MV-4-11 (cell line): ENCODE measurements around the gene SNAP29.
"Not testable (repeated sequence)": the region's sequence is repeated elsewhere in the genome, so short reads cannot be mapped to it uniquely, and the experiment has no call there.

ENCODE experiments used
- DNase-seq: peaks from one replicate; lab custom pipeline; 2025; lab: John Stamatoyannopoulos, UW

The SNAP29 gene

DNA sequence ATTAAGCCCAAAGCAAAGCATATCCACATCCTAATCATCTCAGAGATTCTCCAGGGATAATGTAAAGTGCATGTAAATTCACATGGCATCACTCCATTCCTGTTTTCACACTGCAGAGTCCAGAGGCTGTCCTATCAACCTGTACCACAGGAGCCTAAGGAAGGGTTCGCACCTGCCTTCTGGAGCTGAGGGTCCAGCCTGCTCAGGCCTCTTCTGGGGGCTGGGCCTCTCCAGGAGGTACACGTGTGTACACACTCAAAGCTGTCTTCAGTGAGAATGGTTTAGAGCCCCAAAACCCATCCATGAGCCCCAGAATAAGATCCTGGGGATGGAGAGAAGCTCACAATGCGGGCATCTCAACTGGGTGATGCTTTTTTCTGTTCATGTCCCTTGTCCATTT is 24.1 kb upstream of the SNAP29 start:
- DNase-seq, result no peak

DNA sequence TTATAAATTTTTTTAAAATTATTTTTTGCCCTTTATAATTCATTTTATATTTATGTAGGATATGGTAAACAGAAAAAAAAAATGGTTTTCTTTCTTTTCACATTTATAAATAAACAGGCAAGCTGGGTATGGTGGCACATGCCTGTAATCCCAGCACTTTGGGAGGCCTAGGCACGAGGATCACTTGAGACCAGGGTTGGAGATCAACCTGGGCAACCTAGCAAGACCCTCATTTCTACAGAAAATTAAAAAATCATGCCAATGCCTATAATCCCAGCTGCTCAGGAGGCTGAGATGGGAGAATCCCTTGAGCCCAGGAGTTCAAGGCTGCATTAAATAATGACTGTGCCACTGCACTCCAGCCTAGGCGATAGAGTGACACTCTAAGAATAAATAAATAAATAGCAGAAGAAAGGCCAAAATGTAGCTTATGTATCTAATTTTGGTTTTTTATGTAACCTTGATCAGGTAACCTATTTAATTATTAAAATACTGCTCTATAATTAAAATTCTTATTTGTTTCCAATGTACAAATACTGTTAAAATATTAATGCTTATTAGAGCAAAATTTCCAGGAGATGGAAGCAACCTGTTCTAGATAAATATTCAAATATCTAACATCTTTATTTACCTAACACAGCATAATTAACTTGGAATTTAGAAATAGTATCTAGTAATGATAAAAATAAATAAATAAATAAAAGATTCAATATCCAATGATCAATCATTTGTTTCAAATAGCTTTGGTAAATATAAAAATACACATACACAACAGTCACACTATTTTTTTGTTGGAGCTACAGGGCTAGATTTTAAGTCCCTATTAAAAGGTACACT is 21.6 kb upstream of the SNAP29 start:
- DNase-seq, result no peak

DNA sequence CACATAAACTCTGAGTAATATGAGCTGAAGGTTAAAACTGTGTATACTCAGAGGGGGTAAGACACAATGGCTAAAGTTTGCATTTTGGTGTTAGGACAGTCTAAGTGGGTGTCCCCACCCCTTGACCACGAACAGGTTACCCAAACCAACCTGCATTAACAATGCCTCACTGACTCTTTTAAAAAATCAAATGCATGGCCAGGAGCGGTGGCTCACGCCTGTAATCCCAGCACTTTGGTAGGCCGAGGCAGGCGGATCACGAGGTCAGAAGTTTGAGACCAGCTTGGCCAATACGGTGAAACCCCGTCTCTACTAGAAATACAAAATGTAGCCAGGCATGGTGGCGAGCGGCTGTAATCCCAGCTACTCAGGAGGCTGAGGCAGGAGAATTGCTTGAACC is 19.5 kb upstream of the SNAP29 start:
- DNase-seq, result not testable (repeated sequence)

DNA sequence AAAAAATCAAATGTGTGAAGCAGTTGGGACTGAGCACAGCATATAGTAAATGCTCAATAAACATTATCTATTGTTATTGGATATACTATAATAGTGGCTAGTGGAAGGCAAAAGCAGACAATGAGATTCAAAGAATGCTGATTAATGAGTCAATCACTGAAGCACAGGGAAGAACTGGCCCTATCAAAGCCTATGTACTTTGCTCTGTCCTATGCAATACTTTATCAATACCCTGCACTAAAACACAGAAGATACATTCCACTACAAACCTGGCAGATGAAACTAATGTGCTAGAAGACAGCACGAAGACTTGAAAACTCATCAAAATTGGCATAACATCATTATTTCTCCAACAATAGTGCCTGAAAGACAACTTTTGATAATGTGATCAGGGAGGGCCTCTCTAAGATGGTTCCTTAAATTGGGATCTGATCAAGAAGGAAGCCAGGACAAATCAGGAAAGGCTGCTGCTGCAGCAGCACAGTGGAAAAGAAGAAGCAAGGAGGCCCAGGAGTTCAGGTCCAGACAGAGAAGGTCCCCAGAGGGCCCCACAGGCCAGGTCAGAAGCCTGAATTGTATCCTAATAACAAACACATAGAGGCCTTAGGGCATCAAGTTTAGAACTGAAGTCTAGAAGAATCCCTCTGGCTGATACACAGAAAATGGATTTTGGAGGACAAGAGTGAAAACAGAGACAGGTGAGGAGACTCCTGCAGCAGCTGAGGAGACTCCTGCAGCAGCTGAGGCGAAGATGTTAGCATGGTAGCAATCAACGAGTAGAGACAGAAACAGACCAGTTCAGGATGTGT is 18.8 kb upstream of the SNAP29 start:
- DNase-seq, result no peak

DNA sequence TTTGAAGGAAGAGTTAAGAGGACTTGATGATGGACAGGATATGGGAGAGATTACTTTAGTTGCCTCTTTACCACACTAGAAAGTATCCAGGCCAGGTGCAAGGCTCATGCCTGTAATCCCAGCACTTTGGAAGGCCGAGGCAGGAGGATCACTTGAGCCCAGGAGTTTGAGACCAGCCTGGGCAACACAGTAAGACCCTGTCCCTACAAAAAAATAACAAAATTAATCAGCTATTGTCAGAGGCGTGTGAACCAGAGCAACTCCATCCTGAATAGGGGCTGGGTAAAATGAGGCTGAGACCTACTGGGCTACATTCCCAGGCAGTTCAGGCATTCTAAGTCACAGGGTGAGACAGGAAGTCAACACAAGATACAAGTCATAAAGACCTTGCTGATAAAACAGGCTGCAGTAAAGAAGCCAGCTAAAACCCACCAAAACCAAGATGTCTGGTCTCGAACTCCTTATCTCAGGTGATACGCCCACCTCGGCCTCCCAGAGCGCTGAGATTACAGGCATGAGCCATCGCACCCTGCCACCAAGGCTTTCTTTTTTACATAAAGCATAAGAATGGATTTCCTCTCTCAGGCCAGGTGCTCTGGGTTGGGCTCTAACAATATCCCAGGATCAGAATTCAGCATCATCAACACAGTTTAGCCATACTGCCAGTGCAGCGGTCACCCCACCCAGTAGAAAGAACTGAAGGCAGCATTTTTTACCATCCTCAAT is 18.0 kb upstream of the SNAP29 start:
- DNase-seq, result no peak

DNA sequence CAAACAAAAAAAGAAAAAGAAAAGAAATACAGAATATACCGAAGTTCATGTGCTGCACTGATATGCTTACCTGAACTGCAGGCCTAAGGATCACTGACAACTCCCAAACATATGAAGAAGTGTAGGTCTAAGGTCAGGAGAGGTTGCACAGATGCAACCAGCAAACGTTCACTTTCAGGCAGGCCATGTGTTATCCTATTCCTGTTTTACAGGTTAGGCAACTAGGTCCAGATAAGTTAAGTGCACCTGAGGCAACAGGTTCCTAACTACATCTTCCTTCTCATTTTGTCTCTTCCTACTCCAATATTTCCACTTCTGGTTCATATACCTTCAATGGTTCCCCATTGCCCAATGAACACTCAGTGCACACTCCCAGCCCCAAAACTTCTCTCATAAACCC is 15.3 kb upstream of the SNAP29 start:
- DNase-seq, result no peak

DNA sequence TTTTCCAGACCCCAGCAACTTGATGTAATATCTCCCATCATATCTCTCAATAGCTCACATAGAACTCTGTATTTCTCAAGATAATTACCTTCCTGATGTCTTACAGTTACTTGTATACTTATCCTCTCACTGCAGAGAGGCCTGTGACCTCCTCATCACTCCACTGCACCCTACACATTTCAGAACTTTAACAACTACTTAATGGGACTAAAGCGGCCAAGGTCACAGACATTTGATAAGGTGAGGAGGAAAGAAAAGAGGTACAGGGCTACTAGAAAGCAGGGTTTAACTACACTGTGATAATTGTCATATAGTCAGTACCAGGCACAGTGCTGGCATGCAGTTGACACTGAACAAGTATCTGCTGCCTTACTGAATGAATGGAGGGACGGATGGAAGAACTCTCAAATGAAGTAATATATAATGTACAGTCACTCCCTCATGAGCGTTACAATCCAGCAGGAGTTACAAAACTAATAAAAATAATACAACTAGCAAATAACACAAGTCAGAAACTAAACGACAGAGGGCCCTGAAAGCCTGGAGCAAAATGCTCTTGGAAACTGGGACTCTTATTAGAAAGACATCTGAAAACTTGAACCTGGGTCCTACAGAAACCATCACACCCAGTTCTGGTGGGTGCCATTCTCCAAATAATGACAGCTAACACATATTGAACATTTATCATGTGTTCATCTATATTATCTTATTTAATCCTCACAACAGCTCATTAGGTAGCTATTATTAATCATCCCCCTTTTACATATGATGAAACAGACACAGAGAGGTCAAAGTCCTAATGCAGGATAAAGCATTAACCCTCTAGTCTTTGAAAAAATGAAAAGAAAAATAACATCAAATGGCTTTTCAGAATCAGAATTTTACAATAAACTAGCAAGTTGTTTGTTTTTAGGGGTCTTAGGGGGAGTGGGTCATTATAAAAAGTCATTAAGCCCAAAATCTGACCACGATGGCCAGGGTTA is 14.5 kb upstream of the SNAP29 start:
- no peak for DNase-seq

DNA sequence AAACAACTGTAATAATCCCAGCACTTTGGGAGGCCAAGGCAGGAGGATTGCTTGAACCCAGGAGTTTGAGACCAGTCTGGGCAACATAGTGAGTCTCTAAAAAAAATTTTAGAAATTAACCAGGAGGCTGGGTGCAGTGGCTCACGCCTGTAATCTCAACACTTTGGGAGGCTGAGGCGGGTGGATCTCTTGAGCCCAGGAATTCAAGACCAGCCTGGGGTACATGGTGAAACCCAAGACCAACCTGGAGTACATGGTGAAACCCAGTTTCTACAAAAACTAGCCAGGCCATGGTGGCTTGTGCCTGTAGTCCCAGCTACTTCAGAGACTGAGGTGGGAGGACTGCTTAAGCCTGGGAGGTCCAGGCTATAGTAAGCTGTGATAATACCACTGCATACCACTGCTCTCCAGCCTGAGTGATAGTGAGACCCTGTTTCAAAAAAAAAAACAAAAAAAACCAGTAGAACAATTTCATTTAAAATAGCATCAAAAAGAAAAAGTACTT is 11.4 kb upstream of the SNAP29 start:
- DNase-seq, result no peak

DNA sequence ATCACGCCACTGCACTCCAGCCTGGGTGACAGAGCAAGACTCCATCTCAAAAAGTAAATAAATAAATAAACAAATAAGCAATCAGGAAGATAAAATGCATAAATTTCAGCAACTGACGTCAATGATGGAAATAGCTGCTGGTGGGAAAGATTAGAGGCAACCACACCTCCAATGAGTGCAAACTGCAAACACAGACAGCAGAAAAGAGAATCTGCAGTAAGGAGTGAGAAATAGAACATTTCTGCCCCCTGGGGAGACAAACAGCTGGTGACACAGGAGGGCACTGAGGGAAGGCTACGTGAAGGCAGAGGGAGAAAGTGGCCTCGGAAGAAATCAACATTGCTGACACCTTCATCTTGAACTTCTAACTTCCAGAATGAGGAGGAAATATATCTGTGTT is 6.7 kb upstream of the SNAP29 start:
- DNase-seq, result no peak

DNA sequence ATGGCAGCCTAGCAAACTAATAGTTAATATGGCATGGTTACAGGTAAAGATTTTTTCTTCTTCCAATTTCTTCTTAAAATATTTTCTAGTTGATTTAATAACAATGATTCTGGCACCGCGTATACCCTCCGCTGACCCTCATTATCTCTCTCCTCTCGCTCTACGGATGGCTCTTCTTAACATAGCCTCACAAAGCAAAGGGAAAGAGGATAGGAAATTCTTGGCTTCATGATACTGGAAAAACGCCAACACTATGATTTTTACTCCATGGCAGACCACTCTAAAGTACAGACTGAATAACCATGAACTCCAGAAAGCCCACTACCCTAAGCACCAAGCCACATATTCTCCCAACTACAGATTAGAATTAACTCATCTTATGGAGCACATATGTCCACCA is 6.3 kb upstream of the SNAP29 start:
- DNase-seq, result no peak

DNA sequence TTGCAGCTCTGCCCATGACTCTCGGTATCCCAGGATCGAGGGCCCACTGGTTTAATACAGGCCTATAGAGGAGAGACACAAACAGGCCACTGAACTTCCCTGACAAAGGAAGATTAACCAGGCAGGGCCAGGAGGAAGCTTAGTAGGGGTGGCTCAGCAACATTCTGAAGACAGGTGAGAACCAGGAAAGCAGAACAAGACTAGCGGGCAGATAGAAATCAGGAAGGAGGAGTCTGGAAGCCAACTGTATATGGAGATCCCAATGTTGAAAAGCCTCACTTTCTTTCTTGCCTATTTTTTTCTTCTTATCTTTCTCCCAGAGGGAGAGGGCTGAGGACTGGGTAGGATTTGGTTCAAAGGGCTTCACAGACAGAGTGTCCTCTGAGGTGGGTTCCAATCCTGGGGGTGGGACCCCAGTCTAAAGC is 5.6 kb upstream of the SNAP29 start:
- DNase-seq, result no peak

DNA sequence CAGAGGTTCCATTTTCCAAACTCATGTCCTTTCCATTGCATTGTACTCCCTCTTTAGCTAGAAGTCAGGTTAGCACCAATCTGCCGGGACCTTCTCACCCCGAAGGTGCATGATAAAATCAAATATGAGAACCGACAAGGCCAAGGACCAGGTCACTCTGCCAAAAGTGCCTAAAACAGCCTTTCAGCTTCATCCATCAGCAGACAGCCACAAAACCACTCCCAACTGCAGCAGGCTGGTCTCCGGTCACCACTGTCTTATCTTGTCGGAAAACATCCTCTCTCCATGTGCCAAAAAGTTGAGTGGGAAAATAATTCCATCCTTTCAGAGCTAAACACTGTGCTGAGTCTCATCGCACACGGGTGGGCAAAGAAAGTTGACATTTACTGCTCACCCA is 1.6 kb upstream of the SNAP29 start:
- DNase-seq, result no peak

DNA sequence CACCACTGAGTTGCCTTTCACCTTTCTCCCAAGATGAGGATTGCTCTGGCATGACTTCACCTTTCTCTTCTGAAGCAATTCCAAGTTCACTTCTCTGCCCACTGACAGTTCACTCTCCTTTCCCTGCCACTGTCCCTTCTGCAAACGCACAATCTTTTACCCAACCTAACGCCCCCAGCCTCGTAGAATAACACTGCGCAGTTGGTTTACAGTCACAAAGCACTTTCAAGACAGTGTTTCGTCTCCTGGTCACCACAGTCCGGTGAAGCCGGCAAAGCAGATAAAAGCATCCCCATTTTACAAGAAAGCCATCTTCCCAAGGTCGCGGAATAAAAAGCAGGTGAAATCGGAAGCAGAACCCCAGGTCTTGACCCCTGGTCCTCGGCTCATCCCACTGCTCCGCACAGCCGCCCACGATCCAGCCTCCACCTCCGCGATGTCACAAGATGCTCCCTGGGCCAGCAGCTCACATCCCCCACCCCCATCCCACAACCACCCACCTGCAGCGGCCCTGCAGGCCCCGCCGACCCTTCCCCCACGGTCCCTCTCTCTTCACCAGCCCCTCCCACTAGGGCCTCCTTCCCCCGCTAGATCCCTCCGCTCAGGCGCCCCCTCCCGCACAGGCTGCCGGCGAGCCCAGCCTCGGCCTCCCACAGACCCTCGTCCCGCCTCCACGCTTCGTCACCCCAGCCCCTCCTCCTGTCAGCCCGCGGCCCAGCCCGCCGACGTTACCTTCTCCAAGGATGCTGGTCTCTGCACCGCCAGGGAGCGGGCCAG is 781 bp upstream of the SNAP29 start:
- DNase-seq, result peak; percentile 32

DNA sequence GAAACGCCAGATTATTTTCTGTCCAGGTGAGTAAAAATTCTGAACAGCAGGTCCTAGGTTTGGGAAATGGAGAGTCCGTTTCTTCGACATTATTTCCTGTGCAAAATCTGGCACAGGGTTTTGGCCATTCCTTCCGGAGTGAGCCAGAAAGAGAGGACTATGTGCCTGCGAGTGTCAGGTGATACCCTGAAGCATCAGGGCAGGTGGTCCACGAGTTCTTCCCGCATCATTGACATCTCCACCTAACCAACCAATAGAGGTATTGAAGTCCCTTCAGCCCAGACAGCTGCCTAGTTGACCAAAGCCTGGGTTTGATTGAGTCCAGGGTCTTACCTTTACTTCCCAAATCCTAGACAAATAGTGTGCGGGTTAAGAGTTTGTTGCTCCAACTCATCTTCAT is 808 bp downstream of the SNAP29 start:
- no peak for DNase-seq

DNA sequence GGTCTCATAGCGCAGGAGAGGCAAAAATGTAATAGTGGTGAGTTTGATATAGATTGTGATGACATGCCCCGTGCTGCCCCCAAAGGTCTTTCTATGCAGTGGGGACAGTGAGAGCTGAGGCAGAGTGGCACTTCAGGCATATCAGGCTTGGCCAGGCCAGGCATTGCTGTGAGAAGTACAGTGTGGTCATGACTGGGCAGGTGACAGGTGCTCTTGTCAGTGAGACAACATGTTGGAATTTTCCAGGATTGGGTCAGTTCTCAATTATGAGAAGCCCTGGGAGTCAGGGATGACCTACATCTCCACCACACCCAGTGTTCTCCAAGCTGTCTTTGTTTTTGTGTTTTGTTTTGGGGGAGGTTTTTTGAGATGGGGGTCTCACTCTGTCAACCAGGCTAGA is 3.7 kb downstream of the SNAP29 start:
- DNase-seq, result no peak

DNA sequence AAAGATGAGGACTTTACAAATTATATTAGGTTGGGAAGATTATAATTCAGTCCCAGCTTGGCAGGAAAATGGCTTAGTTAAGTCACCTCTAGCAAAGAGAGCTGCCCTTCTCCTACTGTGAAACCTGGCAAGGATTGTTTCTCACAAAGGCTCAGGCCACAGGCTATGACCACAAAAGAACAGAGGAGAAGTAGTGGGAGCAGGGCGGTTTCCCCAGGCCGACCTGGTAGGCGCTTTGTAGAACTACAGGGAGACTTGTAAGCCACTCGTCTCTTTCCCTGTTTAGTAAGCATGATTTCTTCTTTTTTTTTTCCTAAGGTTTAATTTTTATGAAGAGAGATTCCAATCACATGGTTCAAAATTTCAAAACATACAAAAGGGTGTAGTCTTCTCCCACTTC is 4.6 kb downstream of the SNAP29 start:
- peak; percentile 63 for DNase-seq

DNA sequence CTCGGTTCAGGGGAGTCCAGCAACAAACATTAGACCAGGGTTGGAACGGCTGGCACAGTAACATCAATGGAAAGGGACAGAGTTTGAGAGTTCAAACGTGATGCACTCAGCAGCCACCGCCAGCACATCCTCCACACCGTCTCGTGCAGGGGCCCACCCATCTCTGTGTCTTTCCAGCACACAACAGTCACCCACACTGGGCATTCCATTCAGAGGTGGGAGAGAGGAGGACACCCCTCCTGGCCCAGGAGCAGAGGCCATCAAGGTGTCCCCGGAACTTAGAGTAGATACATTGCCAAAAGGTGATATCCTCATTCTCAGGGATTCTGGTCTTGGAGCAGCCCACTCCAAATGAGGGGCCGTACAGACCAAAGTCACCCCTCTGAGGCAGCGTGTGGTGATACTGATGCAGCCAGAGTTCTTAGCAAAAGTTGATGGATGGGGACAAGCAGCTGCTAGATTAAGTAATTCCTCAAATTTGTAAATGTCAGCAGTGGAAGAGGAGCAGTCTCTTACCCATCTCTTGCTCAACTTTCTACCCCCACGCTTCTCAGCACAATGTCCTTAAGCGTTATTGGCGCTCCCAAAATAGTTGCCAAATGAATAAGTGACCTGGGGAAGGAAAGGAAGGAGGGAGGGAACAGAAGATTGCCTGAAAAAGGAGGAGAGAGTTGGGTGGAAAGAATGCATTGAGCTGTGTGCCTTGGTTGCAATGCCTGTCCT is 5.5 kb downstream of the SNAP29 start:
- peak; percentile 90 for DNase-seq

DNA sequence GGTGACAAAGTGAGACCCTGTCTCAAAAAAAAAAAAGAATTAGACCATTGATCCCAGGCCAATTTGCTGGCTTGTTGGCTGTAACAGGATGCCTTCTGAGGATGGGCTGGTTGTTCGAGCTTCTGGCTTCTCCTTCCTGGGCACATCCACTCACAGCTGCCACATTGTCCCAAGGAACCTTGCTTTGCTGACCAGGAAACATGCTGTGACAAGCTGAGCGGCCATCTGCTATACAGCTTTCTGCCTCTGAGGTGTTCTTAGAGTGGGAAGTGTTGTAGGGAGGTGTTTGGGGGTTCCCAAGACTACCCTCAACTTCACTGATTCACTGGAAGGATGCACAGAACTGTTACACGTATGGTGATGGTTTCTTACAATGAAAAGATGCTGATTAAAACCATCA is 6.5 kb downstream of the SNAP29 start:
- no peak for DNase-seq

DNA sequence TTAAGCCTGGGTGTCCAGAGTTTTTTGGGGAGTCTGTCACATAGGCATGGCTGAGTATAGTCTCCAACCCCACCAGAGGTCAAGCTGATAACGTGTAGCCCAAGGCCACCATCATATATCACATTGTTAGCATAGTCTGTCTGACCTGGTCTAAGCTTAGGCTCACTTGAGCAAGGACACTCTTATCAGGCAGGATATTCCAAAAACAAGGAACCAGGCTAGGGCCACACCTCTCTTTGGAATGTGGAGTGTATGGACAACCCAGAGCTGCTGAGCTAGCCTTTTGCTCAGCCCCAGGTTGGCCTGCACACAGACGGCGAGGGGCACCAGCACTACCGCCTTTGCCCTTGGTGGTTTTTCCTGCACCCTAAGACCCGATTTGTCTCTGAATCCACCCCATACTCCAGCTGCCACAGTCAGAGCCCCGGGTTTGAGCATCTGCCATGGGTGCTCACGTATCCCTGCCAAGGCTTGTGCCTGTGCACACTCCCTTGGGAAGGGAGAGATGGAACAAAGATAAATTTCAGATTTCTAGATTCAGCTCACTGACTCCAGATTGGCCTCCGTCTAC is 7.2 kb downstream of the SNAP29 start:
- DNase-seq, result no peak
